SK-MEL-5 (cell line): ENCODE measurements around the gene ULK4. TPM values are rescaled to one million over a fixed set of nuclear protein-coding genes. Genes with fewer than 3 reads are reported as not detected.

Experiments used
- DNase-seq: peaks from one replicate; pipeline ENCODE4 v3.0.0-alpha.2; 2016; ENCODE audit warnings: low read depth, low spot score
- in situ Hi-C: cut with HindIII; loops from 2 replicates; pipeline ENCODE4 v1.10.0; 2016; ENCODE audit warnings: low sequenced_read_pairs, high pct_unique_total_duplicates, low pct_unique_long_range_greater_than_20kb
- total RNA-seq: library from RNA; depleted of rRNA; stranded (reverse); fragments of >200 nt; shearing (Covaris generic); gene quantifications from 2 replicates; pipeline ENCODE4 v1.2.3, GENCODE V29; 2014

ULK4 gene
- total RNA-seq, 1 experiment from 2014 or later = 20.9 TPM

DNA sequence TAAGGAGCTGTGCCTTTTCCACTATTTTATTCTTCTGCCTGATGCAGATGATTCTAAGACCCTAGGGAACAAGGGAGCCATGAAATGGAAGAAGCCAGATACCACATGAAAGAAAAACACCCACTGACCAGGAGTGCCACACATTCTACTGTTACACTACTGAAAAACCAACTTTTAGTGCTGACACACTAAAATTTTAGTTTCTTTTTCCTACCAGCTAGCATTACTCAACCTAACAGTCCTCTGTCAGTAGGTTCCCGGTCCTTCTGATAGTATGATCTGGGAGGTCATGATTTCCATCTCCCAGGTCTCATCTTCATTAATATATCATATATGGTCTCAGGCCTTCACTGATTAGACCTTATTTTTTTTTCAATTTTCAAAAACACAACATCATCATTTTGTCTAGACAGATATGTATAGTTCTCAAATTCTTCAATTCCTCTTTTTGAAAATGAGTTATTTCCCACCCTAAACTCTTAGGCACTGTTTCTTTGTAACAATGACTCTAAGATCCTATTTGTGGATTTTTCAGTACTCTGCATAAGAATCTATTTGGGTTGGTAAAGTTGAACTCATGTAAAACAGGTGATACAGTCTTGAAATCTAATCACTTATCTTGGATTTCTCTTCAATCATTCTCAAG lies 440.8 kb downstream of the ULK4 start:
- no peak for DNase-seq
- in situ Hi-C loops = no loop called here

DNA sequence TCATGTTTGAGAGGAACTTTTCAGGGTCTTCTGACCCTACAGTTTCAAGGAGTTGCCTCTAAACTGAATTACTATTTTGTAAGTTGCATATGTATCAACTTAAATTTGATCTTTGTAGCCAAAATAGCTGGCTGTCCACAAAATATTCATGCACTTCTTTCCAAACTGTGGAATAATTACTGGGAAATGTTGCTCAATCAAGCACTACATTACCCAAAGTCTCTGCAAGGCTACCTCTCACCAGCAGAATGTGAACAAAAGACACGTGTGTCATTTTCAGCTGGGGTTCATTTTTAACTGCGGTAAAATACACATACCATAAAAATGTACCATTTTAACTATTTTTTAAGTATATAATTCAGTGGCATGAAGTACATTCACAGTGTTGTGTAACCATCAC lies 442.2 kb downstream of the ULK4 start:
- in situ Hi-C loops = no loop called here
- DNase-seq = no peak

DNA sequence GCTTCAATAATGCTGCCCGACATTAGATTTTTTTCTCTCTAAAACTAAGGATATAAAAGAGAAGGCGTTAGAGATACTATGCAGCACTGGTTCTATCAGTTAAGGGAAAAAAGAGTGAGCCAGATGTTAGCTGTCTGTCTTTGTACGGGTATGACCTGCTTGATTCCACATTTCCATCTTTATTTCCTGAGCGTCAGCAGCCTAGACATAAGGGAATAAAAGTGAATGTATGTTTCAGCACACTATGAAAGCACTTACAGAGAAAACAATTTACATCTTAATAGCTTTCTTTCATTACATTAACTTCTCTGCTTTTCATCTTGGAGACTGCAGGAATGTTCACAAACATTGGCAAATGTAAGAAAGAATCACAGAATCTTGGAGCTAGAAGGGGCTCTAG lies 443.3 kb downstream of the ULK4 start:
- in situ Hi-C loops = no loop called here

DNA sequence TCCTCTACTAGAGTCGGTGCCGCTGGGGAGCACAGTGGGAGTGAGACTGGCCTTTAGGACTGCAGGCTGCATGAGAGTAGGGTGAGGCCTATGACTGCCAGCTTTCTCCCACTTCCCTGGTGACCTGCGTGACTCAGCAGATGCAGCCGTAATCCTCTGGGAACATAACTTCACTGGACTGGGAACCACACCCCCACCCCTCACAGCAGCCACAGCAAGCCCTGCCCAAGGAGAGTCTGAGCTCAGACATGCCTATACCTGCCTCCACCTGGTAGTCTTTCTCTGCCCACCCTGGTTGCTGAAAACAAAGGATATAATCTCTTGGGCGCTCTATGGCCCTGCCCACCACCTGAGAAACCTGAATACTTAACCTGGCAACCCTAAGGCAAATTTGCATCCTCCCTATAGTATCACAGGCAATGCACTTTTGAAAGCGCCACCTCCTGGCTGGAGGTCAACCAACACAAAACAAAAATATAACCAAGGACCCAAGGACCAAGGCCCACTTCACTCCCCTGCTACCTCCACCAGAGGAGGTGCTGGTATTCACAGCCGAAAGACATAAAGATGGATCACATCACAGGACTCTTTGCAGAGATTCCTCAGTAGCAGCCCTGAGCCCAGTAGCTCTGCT lies 453.7 kb downstream of the ULK4 start:
- in situ Hi-C loops = no loop called here
- no peak for DNase-seq

More for the DNA sequence above, 443.3 kb downstream of the ULK4 start:
- no peak for DNase-seq

DNA sequence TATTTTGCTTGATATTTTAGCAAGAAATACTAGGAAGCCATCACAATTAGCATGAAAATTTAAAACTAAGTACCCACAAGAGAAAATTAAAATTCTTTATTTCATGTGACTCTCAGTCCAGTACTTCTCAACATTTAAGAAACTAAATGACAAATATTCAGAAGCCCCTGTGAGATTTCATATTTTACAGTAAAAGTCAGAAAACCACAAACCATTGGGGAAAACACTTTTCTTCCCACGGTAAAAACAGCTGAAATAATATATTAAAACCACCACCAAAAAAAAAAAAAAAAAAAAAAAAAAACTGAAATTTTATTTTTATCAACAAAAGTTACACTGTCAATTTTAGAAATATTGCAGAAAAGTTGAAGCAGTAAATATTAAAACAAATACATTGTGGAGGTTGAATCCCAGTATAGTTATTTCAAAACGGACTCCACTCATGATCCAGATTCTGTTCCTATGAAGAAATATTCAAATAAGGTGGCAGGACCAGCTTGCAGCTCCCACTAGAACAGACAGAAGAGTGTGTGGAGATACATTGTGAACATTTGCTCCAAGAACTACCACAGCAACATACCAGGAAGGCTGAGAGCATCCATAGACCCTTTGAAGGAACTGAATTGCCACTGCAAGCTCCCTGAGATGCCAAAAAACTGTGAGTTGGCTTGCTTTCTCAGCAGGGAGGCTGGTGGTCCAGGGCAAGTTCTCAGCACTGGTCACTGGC lies 454.4 kb downstream of the ULK4 start:
- in situ Hi-C loops = no loop called here
- no peak for DNase-seq

DNA sequence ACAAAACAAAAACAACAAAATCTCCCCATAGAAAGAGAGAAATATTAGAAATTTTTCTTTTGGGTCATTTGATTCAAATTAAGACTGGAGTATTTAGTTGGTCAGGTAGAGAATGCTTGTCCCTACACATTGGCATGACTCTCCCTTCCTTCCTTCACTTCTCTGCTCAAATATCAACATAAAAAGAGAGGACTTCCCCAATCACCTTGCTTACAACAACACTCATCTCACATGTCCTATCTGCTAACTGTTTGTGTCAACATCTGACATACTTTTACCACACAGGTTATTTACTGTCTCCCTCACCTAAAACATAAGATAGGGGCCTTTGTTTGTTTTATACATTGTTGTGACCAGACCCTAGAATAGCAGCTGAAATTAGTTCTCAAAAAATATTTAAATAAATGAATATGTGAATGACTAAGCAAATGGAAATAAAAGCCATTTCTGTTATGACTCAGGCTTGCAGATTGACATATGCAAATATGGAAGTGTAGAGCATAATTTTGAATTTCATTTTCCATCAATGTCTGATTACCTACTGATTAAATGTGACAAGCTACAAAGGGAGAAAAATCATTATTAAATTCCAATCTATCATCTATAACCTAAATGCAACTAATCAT lies 457.8 kb downstream of the ULK4 start:
- no peak for DNase-seq
- in situ Hi-C loops = no loop called here

DNA sequence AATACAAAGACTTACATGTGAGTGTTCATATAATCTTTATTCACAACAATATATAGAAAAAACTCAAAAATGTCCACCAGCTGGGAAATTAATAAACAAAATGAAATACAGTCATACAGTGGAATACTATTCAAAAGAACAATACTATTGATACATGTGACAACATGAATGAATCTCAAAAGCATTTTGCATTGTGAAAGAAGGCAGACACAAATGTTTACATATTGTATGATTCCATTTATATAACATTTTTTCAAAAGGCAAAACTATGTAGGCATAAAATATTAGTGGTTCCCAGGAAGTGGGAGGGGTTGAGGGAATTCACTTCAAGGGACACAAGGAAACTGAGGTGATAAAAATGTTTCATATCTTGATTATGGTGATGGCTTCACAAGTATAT lies 459.4 kb downstream of the ULK4 start:
- in situ Hi-C loops = no loop called here
- DNase-seq = no peak

DNA sequence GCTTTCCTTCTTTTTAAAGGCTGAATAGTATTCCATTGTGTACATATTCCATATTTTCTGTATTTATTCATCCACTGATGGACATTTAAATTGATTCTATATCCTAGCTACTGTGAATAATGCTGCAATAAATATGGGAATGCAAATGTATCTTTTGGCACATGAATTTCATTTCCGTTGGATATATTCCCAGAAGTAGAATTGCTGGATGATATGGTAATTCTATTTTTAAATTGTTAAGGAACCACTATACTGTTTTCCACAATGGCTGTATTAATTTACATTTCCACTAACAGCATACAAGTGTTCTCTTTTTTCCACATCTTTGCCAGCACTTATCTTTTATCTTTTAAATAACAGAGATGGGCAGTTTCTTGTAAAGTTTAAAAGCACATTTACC lies 459.9 kb downstream of the ULK4 start:
- DNase-seq = no peak
- in situ Hi-C loops = no loop called here

DNA sequence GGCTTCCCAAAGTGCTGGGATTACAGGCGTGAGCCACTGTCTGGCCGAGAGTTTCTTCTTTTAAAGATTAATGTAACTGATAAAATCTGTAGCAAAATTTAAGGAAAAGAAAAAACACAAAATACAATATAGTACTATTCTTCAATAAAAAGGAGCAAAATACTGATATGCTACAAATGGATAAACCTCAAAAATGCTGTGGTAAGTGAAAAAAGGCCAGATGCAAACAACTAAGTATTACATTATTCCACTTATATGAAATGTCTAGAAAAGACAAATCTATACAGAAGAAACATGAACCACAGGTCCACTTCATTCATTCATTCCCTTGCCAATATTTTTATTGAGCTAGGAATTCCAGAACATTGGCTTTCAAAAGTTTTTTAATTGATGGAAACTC lies 463.1 kb downstream of the ULK4 start:
- in situ Hi-C loops = no loop called here
- DNase-seq = no peak

DNA sequence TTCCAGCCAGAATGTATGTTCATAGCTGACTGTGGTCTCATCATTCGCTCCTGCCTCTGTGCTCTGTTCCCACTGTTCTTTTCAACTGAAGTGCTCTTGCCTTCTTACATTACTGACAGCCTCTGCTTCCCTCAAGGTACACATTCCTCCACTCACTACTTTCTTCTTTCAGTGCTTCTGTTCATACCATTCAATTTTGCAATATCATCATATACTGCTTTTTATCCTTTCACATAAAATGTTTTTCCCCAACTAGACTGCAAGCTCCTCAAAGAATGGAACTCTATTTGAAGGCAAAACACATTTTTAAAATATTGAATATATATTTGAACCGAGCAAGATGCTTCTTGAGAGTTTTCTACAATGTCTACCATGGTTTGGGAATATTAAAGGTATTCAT lies 471.5 kb downstream of the ULK4 start:
- no peak for DNase-seq

DNA sequence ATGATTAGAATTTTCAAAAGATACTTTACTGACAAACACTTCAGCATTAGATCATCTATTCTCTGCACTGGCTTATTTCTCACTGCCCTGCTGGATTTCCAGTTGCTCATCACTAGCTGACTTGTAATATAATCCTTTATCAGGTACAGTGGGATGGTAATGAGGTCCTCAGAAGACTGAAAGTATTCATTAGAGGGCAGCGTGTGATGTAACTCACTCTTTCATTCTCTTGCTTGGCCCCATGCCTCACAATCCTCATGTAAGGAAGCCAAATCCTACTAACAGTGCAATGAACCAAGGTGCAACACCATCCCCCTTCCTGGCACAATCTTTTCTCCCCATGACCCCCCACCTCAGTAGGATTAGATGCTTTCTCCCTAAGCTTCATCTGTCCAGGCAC lies 472.7 kb downstream of the ULK4 start:
- in situ Hi-C loops = no loop called here

More for the DNA sequence above, 471.5 kb downstream of the ULK4 start:
- in situ Hi-C loops = no loop called here

DNA sequence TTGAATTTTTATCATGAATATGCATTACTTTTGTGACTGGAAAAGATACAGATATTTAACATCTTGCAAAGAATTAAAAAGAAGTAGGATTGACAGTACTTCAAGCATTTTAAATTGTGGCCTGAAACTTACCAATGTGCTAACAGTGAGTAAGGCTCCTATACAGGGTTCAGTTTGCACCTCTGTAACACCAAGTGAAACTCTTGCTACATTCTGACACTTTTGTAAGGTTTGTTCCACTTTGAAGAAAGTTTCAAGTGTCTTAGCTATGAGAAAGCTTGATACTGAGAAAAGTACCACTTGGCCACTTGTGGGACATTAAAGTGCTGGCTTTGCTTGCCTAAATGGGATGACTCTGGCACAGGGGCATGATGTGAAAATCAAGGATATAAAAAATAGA lies 473.4 kb downstream of the ULK4 start:
- DNase-seq = no peak
- in situ Hi-C loops = no loop called here

More for the DNA sequence above, 472.7 kb downstream of the ULK4 start:
- DNase-seq = peak; percentile 61

DNA sequence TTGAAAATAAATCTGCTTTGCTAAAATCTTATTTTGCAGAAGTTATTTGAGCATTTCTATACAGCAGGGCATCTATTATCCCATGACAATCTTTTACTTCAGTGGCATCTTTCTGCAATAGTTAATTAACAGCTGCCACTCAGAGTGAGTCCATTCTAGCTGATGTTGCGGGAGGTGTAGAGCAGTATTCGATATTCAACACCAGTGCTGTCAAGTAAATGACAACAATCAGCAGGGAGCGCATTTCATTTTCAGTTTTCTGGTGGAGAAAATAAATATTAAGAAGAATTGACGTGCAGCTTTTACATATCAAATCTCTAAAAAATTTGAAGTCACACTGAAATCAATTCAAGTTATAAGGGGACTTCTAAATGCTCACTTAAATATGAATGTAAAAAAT lies 476.4 kb downstream of the ULK4 start:
- no peak for DNase-seq
- in situ Hi-C loops = no loop called here

DNA sequence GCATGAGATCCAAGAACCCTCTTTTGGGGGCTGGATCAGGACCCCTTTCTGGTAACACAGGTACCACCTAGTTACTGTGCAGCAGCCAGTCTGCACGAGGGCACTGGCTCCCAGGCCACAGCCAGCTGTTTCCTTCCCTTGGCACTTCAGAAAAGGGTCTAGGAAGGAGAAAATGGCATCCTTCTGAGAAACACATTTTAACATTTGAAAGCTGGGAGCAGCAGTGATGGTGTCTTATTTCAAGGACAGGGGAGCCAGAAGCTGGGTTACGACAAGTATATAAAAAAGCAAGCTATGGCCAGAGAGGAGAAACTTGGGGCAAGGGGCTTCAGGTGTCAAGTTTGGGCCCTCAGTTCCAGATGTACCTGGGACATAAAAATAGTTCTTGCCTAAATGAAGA lies 479.8 kb downstream of the ULK4 start:
- no peak for DNase-seq
- in situ Hi-C loops = no loop called here

DNA sequence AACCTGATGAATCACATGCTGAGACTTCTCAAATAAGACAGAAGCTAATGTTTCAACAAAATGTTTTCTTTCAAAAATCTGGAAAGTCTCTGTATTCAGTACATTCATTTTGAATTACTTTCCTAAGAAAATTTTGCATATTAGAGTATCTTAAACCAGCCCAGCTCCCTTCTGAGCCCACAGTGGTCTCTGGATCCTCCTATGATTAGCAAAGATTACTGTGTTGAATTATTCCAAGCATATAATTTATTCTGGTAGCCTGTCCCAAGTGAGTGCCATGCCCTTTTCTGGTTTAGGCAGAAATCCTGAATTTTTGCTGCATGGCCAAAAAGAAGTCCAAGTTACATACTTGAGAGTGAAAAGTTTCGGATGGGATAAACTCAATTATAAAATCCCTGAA lies 483.6 kb downstream of the ULK4 start:
- in situ Hi-C loops = no loop called here

DNA sequence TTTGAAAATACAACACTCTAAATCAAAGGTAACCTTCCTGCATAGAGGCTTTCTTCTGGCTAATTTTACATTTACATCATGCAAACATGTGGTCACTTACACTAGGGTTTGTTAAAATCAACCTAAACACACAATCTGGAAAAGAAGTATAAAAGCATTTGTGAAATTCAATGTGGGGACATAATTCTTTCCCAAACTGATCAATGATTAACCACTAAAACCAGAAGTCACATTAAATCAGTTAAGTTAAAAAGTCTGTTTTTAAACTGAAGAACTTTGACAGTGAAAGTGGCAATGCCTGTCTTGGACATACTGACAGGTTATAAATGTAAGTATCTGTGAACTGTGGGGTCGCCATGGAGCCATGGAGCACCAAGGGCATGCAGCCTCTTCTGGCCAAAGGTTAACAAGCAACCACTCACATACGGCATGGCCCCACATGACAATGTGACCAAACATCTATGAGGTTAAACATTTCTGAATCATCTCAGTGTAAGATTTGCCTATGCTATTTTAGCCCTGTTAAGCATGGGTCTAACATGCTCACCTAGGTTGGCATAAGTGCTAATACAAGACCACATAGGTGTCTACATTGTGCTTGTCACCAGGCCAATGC lies 484.4 kb downstream of the ULK4 start:
- in situ Hi-C loops = no loop called here

More for the DNA sequence above, 483.6 kb downstream of the ULK4 start:
- DNase-seq = no peak

DNA sequence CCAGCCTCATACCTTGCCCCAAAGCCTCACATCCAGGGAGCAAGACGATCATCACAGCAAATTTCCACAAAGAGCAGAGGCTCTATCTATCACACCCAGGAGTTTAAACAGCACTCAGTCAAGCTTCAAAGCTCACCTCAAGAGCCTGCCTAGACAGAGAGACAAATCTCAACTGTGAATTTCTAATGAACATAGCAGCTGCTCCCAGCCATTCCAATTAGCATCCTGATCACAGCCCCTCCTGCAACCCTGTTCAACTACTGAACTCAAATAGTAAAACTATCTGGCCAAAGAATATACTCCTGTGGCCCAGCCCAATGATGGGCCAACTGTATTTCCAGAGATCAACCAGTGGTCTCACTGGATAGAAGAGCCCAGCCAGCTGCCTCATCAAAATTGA lies 492.8 kb downstream of the ULK4 start:
- in situ Hi-C loops = no loop called here
- no peak for DNase-seq

More for the DNA sequence above, 484.4 kb downstream of the ULK4 start:
- DNase-seq = no peak

DNA sequence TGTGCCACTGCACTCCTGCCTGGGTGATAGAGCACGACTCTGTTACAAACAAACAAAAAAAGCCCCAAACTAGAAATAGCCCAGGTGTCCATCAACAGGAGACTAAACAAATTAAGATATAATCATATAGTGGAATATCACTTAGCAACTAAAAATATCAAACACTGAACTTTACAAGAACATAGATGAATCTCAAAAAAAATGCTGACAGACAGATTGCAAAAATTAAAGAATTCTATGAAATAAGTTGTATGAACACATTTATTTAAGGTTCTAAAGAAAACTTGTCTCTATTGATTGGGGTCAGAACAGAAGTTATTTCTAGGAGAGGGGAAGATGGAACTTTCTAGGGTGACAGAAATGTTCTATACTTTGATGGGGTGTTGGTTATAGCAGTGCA lies 494.4 kb downstream of the ULK4 start:
- in situ Hi-C loops = no loop called here
- DNase-seq = no peak
